Activated CD4-positive, CD25-positive, alpha-beta regulatory T cell treated with anti-CD3 and anti-CD28 coated beads, Interleukin-2, amount 50 U/mL, for 16 hours (primary cell): ENCODE measurements around the gene ZNF273.
"Not testable (repeated sequence)": the region's sequence is repeated elsewhere in the genome, so short reads cannot be mapped to it uniquely, and the experiment has no call there.

Source experiments
- DNase-seq: peaks from one replicate; pipeline ENCODE4 v3.0.0-alpha.2; 2020; ENCODE audit warnings: low read depth, low spot score

ZNF273 gene

DNA sequence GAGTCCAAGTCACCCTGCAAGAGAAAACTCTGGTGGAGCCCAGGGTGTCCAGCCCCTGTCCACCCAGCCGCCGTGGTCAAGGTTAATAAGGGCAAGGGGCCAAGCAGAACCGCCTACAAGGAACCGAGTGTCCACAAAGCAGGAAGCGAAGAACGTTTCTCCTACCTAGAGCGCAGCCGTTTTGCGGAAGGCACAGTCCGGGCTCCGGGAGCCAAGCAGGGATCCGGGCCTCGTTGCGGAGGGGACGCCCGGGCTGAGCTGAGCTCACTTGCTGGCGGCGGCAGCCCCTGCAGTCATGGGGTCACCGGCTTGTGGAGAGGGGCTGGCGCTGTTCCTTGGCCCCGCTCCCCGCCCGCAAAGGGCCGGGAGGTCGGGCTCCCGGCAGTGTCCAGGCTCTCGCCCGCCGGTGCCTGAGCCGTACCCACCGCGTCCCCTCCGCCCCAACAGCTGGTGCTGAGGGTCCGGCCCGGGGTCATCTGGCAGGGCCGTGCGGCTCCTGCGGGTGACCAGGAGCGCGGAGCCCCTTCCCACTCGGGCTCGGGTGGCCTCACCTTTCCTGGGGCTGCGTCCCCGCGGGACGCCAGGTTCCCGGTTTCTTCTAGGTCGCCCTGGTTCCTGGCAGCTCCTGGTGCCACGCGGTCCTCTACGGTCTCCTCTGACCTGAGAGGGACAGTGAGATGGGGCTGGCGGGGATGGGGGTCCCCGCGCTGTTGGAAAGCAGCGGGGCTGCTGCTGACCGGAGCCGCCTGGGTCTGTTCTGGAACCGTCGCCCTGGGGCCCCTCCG is 14.0 kb upstream of the ZNF273 start:
- DNase-seq: no peak

DNA sequence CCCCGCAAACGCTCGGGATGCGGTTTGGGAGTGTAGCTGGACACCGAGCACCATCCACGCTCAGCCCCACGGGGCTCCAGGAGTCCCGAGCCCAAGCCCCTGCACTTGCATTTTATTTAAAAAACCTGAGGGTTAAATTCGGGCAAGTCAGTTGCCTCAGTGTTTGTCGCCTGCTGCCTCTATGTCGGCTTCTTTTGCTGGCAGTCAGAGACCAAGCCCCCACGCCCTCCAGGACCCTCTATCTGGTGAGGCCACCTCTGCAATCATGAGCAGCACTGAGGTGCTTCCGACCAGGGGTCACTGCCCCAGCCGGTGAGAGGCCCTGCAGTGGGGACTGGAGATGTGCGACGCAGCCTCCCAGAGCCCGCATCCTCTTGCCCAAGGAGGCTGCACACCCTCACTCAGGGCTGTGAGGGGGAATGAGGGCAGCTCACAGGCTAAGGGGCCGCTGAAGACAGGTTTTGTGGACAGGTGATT is 13.3 kb upstream of the ZNF273 start:
- DNase-seq: no peak

DNA sequence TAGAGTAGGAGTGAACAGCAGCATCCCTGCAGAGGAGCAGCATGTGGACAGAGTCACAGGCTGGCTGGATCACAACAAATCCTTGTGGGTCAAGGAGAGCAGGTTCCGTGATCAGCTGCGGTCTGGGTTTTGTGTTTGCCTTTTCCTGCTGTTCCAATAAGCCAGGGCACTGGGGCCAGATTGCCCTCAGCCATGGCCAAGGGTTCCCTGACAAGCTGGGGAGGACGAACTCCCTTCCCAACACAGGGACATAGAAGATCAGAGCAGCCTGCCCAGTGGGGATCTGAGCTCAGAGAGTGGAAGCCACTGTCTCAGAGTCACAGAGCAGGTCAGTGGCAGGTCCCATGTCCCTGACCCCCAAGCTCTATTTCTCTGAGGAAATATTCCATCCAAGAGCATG is 12.8 kb upstream of the ZNF273 start:
- not testable (repeated sequence) for DNase-seq

DNA sequence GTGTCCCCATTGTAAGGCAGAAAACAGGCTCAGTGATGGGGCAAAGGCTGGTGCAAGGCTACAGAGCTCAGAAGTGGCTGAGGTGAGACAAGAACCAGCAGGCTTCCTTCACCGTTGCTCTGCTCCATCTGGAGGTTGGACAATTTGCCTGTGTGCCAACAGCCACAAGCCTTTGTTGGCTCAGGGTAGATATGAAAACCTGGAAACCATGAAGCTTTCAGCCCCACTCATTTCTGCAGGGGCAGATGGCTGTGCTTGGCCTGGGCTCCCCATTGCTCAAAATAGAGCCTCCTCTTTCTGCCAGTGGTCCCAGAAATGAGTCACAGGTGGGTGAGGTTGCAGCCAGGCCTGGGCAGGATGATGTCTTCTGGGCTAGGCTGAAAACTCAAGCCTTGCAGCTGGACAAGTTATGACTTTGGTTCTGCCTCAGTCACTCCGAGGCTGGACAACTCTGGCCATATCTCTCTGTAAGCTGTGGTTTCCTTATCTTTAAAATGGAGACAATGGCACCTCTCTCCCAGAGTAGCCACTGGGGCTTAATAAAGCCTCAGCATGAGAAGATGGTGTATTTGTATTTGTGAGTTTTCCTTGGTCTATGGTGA is 12.2 kb upstream of the ZNF273 start:
- no peak for DNase-seq

DNA sequence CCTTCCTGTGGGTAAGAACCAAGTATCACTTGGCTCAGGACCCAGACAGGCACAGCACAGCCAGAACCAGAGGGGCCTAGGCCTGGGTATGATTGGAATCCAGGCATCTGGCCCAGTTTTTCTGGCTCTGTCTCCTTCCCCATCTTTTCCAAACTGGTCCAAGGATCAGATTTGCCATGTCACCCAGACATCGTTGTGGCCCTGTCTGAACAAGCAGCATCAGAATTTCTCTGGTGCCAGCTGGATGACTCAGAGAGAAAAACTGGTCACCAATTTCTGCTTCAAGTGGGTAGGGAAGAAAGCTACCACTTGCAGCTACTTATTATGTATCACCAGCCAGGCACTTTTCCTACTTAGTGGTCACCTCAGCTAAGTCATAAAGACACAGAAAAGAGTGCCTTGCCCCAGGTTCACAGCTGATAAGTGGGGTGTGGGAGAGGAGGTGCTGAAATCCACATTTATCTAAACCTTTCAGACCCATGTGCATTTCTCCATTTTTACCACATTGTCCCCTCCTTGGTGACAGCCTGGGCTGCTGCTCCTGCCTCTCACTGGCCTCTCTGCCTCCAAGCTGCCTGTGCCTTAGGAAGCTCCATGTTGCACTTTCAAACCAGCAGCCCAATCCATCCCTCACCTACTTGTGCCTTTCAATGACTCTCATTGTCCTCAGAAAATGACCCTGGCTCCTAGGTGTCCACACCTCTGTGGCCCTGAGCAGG is 11.6 kb upstream of the ZNF273 start:
- not testable (repeated sequence) for DNase-seq

DNA sequence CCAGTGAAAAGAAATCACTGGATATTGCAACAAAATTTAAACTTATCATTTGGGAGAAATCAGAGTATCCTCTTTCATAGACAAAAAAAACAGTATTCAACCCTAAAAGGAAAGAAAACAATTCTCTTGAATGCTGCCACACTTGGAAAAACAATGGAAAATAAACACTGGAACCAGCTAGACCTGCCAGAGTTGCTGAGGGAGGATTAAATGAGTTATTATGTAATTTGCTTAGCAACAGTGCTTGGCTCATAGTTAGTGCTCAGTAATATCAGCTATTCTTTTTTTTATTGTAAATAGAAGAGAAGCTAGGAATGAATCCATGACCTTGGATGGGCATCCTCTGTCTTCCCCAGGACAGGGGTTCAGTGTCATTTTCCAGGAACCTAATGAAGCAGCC is 11.0 kb upstream of the ZNF273 start:
- no peak for DNase-seq

DNA sequence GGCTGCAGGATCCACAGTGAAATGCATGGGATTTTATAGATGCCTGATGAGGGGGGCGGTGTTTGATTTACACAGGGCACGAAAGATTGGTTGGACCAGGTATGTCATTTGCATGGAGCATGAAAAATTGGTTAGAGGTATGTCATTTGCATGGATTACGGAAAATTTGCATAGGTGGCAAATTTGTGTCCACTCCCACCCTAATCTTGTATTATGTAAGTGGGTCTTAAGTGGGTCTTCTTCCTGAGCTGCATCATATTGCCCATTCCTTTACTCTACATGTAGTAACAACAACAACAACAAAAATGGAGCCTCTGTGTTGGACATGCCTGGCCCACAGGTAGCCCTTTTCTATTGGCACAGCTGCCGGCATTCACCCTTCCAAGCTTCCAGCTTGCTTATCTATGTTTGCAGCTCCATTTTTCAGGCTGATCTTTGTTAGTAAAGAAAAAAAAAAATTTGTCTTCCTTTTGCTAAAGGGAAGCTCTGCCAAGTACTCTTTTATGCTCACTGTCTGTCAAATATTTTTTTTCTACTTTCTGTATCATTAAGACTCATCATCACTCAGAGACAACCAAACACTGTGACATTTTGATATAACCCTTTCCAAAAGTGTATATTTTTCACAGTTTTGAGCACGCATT is 10.3 kb upstream of the ZNF273 start:
- DNase-seq: no peak

DNA sequence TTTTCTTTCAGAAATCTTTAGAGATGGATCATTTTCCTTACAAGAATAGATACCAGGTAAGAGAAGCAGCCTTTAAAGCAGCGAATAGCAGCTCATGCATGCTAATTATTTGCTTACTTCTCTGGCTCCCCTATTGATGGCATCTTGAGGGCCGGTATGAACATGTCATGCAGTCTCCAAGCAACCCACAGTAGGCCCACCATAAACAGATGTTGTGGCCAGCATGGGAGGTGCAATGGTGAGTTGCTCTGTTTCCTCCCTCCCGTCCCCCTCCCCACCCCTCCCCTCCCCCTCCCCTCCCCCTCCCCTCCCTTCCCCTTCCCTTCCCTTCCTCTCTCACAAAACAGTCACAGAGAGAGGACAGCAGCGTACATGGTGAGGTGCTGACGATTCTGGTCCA is 9.7 kb upstream of the ZNF273 start:
- DNase-seq: no peak

DNA sequence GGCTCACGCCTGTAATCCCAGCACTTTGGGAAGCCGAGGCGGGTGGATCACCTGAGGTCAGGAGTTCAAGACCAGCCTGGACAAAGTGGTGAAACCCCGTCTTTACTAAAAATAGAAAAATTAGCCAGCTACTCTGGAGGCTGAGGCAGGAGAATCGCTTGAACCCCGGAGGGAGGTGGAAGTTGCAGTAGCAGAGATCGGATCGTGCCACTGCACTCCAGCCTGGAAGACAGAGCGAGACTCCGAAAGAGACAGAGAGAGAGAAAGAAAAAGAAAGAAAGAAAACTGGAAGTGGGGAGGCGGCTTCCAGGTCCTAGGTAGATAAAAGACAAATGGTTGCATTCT is 640 bp upstream of the ZNF273 start:
- DNase-seq: not testable (repeated sequence)

DNA sequence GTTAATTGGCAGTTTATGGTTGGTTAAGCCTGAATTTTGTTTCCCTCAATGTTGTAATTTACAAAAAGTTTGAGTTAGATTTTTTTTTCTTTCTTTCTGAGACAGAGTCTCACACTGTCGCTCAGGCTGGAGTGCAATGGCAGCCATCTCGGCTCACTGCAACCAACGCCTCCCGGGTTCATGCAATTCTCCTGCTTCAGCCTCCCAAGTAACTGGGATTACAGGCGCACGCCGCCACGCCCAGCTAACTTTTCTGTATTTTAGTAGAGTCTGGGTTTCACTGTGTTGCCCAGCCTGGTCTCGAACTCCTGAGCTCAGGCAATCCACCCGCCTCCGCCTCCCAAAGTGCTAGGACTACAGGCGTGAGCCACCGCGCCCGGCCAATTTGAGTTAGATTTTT is 935 bp downstream of the ZNF273 start:
- no peak for DNase-seq

DNA sequence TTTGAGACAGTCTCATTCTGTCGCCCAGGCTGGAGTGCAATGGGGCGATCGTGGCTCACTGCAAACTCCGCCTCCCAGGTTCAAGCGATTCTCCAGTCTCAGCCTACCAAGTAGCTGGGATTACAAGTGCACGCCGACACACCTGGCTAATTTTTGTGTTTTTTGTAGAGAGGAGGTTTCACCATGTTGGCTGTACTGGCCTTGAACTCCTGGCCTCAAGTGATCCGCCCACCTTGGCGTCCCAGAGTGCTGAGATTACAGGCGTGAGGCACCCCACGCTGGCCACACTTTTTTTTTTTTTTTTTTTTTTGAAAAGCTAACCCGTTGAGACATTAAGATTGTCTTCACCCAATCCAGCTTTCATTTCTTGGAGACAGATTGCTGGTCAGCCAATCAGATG is 2.1 kb downstream of the ZNF273 start:
- DNase-seq: no peak

DNA sequence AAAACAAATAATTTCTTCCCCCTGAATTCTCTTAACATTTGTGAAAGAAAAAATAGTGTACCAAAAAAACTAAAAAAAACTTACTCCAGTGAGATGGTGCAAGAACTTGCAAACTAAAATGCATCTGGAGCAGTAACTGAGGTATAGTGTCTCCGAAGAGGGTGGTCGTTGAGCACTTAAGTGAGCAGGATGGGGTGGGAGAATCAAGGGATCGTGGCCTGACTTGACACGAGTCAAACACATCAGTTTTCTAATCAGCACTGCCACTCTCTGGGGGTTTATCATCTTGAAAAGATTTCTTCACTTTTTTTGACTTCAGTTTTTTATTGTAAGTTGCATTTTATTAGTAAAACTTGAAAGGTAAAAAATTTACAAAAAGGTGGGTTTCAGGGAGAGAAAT is 2.5 kb downstream of the ZNF273 start:
- no peak for DNase-seq

DNA sequence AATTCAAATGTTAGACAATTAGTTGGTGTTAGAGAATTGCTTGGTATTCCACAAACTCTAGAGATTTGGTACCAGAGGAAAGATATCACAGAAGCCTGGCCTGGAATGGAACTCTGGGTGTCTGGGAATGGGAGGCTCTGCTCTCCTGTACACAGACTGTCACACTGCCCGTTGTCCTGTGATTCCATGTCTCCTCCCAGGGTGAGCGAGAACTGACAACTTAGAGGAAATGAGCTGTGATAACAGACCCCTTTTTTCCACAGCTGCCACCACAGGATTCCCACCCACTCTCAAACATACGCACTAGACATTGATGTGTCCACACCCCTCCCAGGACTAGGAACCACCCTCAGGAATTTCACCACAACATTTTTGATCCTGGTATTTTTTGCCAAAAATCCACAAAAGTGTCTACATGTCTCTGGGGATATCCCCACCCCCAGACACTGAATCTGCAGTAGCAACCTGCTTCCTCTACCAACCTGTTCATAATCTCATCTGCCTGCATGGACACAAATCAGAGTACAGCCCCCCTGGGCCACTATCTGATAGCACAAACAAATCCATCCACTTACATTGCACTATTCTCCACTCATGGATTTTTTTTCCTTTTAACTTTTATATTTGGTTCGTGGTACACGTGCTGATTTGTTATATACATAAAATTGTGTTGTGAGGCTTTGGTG is 4.7 kb downstream of the ZNF273 start:
- DNase-seq: no peak

DNA sequence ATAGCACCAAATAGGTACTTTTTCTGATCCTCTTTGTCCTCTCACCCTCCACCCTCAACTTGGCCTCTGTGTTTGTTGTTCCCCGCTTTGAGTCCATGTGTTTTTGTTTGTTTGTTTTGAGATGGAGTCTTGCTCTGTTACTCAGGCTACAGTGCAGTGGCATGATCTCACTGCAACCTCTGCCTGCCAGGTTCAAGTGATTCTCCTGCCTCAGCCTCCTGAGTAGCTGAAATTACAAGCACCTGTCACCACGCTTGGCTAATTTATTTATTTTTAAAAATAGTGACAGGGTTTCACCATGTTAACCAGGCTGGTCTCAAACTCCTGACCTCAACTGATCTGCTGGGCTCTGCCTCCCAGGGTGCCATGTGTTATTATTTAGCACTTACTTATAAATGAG is 5.3 kb downstream of the ZNF273 start:
- DNase-seq: no peak

DNA sequence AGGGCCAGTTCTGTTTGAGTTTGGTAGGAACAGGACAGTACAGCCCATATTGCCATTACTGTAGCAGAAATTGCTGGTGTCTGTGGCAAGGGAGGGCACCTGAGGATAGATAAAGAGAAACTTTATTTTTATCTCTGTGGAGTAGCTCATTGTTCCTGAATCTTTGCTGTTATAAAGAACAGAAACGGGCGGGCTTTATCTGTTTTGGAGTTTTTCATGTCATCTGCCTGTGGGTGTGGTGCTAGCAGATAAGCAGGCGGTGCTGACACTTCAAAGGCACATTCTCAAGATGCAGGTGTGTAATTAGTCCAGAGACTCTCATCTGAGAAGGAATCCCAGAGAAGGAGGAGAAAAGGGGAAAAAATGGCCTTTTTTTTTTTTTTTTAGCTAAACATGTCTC is 11.5 kb downstream of the ZNF273 start:
- DNase-seq: no peak

DNA sequence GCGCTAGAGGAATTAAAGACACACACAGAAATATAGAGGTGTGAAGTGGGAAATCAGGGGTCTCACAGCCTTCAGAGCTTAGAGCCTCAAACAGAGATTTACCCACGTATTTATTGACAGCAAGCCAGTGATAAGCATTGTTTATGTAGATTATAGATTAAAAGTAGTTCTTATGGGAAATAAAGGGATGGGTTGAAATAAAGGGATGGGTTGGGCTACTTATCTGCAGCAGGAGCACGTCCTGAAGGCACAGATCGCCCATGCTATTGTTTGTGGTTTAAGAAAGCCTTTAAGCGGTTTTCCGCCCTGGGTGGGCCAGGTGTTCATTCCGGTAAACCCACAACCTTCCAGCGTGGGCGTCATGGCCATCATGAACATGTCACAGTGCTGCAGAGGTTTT is 12.2 kb downstream of the ZNF273 start:
- DNase-seq: not testable (repeated sequence)

DNA sequence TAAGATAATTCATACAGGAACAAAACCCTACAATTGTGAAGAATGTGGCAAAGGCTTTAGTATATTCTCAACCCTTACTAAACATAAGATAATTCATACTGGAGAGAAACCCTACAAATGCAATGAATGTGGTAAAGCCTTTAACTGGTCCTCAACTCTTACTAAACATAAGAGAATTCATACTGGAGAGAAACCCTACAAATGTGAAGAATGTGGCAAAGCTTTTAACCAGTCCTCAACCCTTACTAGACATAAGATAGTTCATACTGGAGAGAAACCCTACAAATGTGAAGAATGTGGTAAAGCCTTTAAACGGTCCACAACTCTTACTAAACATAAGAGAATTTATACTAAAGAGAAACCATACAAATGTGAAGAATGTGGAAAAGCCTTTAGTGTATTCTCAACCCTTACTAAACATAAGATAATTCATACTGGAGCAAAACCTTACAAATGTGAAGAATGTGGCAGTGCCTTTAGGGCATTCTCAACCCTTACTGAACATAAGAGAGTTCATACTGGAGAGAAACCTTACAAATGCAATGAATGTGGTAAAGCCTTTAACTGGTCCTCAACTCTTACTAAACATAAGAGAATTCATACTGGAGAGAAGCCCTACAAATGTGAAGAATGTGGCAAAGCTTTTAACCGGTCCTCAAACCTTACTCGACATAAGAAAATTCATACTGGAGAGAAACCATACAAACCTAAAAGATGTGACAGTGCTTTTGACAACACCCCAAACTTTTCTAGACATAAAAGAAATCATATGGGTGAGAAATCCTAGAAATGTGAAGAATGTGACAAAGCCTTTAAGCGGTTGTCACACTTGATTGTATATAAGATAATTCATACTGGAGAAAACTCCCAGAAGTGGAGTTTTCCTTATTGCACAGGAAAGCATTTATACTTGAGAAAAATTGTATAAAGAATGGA is 25.4 kb downstream of the ZNF273 start:
- not testable (repeated sequence) for DNase-seq

DNA sequence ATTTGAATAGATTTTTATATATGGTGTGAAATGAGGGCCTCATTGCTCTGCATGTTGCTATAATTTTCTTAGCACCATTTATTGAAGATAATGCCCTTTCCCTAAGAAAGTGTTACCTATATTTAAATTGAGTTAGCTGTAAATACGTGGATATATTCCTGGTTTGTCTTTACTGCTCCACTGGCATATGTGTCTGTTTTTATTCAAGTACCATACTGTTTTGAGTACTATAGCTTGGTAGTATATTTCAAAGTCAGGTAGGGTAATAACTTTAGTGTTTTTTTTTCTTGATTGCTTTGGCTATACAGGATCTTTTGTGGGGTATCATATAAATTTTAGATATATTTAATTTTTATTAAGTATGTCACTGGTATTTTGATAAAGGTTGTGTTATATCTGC is 31.4 kb downstream of the ZNF273 start:
- DNase-seq: no peak

DNA sequence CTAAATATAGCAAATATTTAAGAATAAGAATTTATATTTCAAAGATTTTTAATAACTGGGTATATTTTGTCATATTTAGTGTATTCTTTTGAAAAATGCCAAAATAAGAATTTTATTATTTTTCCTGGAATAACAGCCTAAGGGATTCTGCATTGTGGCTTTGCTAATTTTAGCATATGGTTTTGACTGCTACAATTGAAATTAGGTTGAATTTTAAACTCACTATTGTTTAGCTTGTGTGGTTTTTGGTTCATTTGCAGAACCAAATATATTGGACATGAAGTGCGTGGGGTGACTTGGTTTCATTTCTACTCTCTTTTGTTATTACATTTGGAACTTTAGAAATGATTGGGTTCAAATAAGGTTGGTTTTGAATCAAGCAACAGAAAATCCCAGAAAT is 35.5 kb downstream of the ZNF273 start:
- no peak for DNase-seq

DNA sequence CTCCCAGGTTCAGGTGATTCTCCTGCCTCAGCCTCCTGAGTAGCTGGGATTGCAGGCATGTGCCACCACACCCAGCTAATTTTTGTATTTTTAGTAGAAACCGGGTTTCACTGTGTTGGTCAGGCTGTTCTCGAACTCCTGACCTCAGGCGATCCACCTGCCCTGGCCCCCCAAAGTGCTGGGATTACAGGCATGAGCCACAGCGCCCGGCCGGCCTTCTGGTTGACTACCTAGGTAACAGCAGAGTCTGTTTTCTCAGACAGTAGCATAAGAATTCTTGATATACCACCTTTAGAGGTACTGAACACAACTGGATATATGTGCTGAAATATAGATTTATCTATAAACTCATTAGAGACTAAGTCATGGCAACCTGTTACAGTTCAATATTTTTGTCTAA is 36.9 kb downstream of the ZNF273 start:
- DNase-seq: not testable (repeated sequence)
